Activated T-helper 9 cell treated with anti-CD3 and anti-CD28 coated beads, Interleukin-2, amount 50 U/mL, for 16 hours (primary cell): ENCODE measurements around the gene SLC41A3.
"Not testable (repeated sequence)": the region's sequence is repeated elsewhere in the genome, so short reads cannot be mapped to it uniquely, and the experiment has no call there.

ENCODE experiments used
- DNase-seq: peaks from one replicate; pipeline ENCODE4 v3.0.0-alpha.2; 2020; ENCODE audit warnings: low read depth

The SLC41A3 gene

GRCh38 chr3:126053513-126053912 is 30.4 kb downstream of the SLC41A3 start:
- no peak for DNase-seq

- no peak for DNase-seq
These were observed 31.5 kb downstream of the SLC41A3 start for GRCh38 chr3:126052196-126053058.

- DNase-seq: no peak
These were observed 32.2 kb downstream of the SLC41A3 start for GRCh38 chr3:126051741-126052140.

- DNase-seq: no peak
These were observed 32.7 kb downstream of the SLC41A3 start for GRCh38 chr3:126051234-126051633.

GRCh38 chr3:126050626-126051025 is 33.3 kb downstream of the SLC41A3 start:
- no peak for DNase-seq

GRCh38 chr3:126050050-126050392 is 33.9 kb downstream of the SLC41A3 start:
- no peak for DNase-seq

- DNase-seq: no peak
These were observed 34.5 kb downstream of the SLC41A3 start for GRCh38 chr3:126049289-126050049.

- DNase-seq: no peak
These were observed 43.5 kb downstream of the SLC41A3 start for GRCh38 chr3:126040386-126040785.

GRCh38 chr3:126039870-126040269 is 44.1 kb downstream of the SLC41A3 start:
- DNase-seq: no peak

- not testable (repeated sequence) for DNase-seq
These were observed 45.1 kb downstream of the SLC41A3 start for GRCh38 chr3:126038791-126039190.

GRCh38 chr3:126036056-126036549 is 47.8 kb downstream of the SLC41A3 start:
- no peak for DNase-seq

- DNase-seq: no peak
These were observed 48.4 kb downstream of the SLC41A3 start for GRCh38 chr3:126035362-126036050.

GRCh38 chr3:126034481-126035361 is 49.2 kb downstream of the SLC41A3 start:
- no peak for DNase-seq

GRCh38 chr3:126033765-126034164 is 50.2 kb downstream of the SLC41A3 start:
- DNase-seq: no peak

GRCh38 chr3:126033051-126033745 is 50.7 kb downstream of the SLC41A3 start:
- no peak for DNase-seq

GRCh38 chr3:126031981-126032471 is 51.9 kb downstream of the SLC41A3 start:
- DNase-seq: no peak

GRCh38 chr3:126030455-126030854 is 53.5 kb downstream of the SLC41A3 start:
- DNase-seq: no peak

GRCh38 chr3:126029241-126029640 is 54.7 kb downstream of the SLC41A3 start:
- DNase-seq: no peak

- no peak for DNase-seq
These were observed 55.8 kb downstream of the SLC41A3 start for GRCh38 chr3:126028096-126028495.

- no peak for DNase-seq
These were observed 57.2 kb downstream of the SLC41A3 start for GRCh38 chr3:126026761-126027160.

GRCh38 chr3:126026277-126026751 is 57.6 kb downstream of the SLC41A3 start:
- DNase-seq: no peak
